Left lung (tissue), 4 donors: ENCODE results near the gene LOC101059915.
"Not testable (repeated sequence)": the region's sequence is repeated elsewhere in the genome, so short reads cannot be mapped to it uniquely, and the experiment has no call there.

Experiments used
- ATAC-seq: fragments of 200-7000 bp; cut with Tn5 transposase; one replicate; pipeline ENCODE4 v1.9.1; 2020; ENCODE audit warnings: moderate library complexity
- DNase-seq, 4 donors: peaks; one replicate each; pipeline ENCODE4 v3.0.0-alpha.2; 2013 to 2020
- H3K27ac ChIP-seq, 2 donors: fragments of 200-600 bp; sonication (generic) in 1 of 2; one replicate each; pipeline versions ENCODE4 v1.5.0 to v1.8.0; 2020 to 2021
- H3K27me3 ChIP-seq, 2 donors: fragments of 200-600 bp; sonication (generic) in 1 of 2; one replicate each; pipeline versions ENCODE4 v1.5.0 to v1.8.0; 2020 to 2021
- H3K36me3 ChIP-seq, 2 donors: fragments of 200-600 bp; sonication (generic) in 1 of 2; one replicate each; pipeline versions ENCODE4 v1.5.0 to v1.8.0; 2020 to 2021
- H3K4me1 ChIP-seq, 2 donors: fragments of 200-600 bp; one replicate each; pipeline ENCODE4 v1.8.0; 2021
- H3K4me3 ChIP-seq, 2 donors: fragments of 200-600 bp; sonication (generic) in 1 of 2; one replicate each; pipeline versions ENCODE4 v1.5.0 to v1.8.0; 2020 to 2021; ENCODE audit warnings: mild to moderate bottlenecking in 1 of 2
- H3K9me3 ChIP-seq, 2 donors: fragments of 200-600 bp; sonication (generic) in 1 of 2; one replicate each; pipeline versions ENCODE4 v1.5.0 to v1.8.0; 2020 to 2021
- intact Hi-C, 2 donors: fragments of 100-400 bp; cut with DNase I; formaldehyde crosslinking; loops; one replicate each; pipeline versions ENCODE4 v1.11.2 to v1.14.2; 2022
- TF ChIP-seq, protein P1 (sequence below), 2 donors: fragments of 200-600 bp; sonication (generic) in 1 of 2; IDR thresholded peaks; one replicate each; pipeline versions ENCODE4 v1.5.0 to v1.8.0; 2021; ENCODE audit warnings: antibody characterized with exemption in 2 of 2
- donor health status: DM: no; HTN: yes; CAD: no.
- donor health status: DM: no; HTN: no; CAD: no.

Gene LOC101059915

DNA sequence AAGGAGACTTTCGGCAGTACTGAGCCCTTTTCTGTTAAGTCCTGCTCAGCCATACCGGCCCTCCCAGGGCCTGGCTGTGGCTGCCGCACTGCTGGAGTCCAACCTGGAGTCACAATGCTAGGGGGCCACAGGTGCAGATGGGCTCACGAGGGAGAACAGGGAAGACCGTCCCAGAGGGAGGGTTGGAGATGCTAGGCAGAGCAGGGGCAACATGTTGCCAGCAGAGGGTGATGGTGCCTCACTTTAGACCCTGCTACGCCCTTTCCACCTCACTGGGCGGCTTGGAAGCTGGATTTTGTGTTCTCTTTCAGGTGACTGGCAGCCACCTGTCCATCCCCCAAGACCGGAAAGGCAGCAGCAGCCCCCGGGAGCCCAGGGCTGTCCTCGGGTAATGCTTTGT lies 2.6 kb downstream of the LOC101059915 start:
- DNase-seq, result peak in 2 of 4 donors; percentile 14 to 34
- H3K9me3 ChIP-seq, H3K27me3 ChIP-seq, H3K4me1 ChIP-seq, H3K4me3 ChIP-seq, intact Hi-C loops, H3K27ac ChIP-seq, H3K36me3 ChIP-seq: not testable (repeated sequence)
- TF ChIP-seq, protein P1, sequence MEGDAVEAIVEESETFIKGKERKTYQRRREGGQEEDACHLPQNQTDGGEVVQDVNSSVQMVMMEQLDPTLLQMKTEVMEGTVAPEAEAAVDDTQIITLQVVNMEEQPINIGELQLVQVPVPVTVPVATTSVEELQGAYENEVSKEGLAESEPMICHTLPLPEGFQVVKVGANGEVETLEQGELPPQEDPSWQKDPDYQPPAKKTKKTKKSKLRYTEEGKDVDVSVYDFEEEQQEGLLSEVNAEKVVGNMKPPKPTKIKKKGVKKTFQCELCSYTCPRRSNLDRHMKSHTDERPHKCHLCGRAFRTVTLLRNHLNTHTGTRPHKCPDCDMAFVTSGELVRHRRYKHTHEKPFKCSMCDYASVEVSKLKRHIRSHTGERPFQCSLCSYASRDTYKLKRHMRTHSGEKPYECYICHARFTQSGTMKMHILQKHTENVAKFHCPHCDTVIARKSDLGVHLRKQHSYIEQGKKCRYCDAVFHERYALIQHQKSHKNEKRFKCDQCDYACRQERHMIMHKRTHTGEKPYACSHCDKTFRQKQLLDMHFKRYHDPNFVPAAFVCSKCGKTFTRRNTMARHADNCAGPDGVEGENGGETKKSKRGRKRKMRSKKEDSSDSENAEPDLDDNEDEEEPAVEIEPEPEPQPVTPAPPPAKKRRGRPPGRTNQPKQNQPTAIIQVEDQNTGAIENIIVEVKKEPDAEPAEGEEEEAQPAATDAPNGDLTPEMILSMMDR (IDR thresholded peaks at IDR 0.05), result peak; percentile 15 to 35
- ATAC-seq, result peak; percentile 89

DNA sequence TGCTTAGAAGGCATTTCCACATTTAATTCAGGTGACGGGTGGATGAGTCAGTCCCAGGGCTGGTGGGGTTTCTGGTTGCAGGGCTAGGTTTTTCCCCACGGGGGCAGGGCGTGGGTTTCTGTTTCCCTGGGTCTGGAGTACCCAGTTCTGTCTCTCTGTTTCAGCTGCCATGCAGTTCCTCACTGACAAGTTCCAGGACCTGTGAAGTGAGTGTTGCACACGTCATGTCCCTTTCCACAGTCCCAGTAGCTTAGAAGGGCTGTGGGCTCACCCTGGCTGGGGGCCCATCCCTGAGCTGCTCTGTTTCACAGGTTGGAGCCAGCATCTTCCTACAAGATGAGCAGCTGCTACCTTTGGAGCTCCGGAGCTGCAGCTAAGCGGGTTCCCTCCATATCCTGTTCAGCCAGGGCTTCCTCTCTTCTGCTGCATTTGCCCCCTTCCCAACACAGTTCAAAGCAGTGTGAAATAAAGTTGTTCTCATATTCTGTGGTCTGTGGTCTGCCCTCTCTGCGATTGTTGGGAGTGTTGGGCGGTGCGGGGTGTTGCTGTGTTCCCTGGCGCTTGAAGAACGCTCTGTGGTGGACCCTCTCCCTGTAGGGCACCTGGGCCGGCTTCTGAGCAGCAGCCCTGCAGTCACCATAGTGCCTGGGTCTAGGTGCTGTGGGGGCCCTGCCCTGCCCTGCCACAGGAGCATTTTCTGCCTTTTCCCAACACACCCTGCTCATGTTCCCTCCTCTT lies 3.9 kb downstream of the LOC101059915 start:
- intact Hi-C loops, result no loop called here
- no peak overlapping the region for H3K4me3 ChIP-seq
- no peak overlapping the region for H3K27ac ChIP-seq
- no peaks in the 10 kb centered on the region for H3K9me3 ChIP-seq
- H3K27me3 ChIP-seq, result no peaks in the 10 kb centered on the region
- no peaks in the 10 kb centered on the region for H3K4me1 ChIP-seq
- TF ChIP-seq, protein P1 (IDR thresholded peaks at IDR 0.05), result no peak
- no peaks in the 10 kb centered on the region for H3K36me3 ChIP-seq
- peak in 1 of 4 donors; percentile 26 for DNase-seq
- no peak for ATAC-seq

DNA sequence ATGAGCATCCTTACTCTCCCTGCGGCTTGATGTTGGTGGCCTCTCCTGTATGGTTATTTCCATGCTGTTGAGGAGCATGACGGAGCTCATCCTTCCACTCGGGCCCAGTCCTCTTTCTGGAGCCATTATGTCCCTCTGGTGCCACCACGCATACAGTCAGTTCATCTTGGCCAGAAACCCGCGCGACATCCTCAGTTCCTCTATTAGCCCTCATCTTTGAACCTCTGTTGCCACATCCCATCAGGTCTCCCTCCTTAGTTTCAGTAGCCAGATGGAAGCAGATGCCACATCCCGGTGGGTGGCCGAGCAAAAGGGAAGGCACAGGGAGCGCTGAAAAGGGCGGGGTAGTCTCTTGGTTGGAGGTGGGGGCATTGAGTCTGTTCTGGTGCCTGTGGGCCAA lies 4.6 kb downstream of the LOC101059915 start:
- no peaks in the 10 kb centered on the region for H3K4me1 ChIP-seq
- intact Hi-C loops, result no loop called here
- no peak overlapping the region for H3K4me3 ChIP-seq
- no peaks in the 10 kb centered on the region for H3K9me3 ChIP-seq
- no peaks in the 10 kb centered on the region for H3K27me3 ChIP-seq
- H3K36me3 ChIP-seq, result no peaks in the 10 kb centered on the region
- ATAC-seq (no peak), DNase-seq (peak in 2 of 4 donors; percentile 11 to 19)
- H3K27ac ChIP-seq, result no peak overlapping the region
- TF ChIP-seq, protein P1 (IDR thresholded peaks at IDR 0.05), result no peak

DNA sequence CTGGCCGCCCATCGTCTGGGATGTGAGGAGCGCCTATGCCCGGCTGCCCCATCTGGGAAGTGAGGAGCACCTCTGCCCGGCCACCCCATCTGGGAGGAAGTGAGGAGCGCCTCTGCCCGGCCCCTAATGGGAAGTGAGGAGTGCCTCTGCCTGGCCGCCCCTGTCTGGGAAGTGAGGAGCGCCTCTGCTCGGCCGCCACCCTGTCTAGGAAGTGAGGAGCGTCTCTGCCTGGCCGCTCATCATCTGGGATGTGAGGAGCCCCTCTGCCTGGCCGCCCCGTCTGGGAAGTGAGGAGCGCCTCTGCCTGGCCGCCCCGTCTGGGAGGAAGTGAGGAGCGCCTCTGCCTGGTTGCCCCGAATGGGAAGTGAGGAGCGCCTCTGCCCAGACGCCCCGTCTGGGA lies 8.3 kb downstream of the LOC101059915 start:
- H3K9me3 ChIP-seq, H3K36me3 ChIP-seq, H3K27ac ChIP-seq, H3K27me3 ChIP-seq, intact Hi-C loops, H3K4me3 ChIP-seq, H3K4me1 ChIP-seq, ATAC-seq: not testable (repeated sequence)
- peak in 1 of 4 donors; percentile 24 for DNase-seq

DNA sequence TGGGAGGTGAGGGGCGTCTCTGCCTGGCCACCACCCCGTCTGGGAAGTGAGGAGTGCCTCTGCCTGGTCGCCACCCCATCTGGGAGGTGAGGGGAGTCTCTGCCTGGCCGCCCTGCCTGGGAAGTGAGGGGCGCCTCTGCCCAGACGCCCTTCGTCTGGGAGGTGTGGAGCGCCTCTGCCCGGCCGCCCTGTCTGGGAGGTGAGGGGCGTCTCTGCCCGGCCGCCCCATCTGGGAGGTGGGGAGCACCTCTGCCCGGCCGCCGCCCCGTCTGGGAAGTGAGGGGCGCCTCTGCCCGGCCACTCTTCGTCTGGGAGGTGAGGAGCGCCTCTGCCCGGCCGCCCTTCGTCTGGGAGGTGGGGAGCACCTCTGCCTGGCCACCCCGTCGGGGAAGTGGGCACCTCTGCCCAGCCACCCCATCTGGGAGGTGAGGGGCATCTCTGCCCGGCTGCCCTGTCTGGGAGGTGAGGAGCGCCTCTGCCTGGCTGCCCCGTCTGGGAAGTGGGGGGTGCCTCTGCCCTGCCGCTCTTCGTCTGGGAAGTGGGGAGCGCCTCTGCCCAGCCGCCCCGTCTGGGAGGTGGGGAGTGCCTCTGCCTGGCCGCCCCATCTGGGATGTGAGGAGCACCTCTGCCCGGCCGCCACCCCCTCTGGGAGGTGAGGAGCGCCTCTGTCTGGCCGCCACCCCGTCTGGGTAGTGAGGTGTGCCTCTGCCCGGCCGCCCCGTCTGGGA lies 8.9 kb downstream of the LOC101059915 start:
- H3K27me3 ChIP-seq, H3K27ac ChIP-seq, intact Hi-C loops, ATAC-seq, H3K4me1 ChIP-seq, H3K4me3 ChIP-seq, H3K9me3 ChIP-seq, H3K36me3 ChIP-seq: not testable (repeated sequence)
- DNase-seq, result peak in 2 of 4 donors; percentile 18 to 34

DNA sequence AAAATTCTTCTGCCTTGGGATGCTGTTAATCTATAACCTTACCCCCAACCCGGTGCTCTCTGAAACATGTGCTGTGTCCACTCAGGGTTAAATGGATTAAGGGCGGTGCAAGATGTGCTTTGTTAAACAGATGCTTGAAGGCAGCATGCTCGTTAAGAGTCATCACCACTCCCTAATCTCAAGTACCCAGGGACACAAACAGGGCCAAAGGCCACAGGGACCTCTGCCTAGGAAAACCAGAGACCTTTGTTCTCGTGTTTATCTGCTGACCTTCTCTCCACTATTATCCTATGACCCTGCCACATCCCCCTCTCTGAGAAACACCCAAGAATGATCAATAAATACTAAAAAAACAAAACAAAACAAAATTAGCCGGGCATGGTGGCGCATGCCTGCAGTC lies 9.8 kb downstream of the LOC101059915 start:
- ATAC-seq, H3K4me1 ChIP-seq, H3K4me3 ChIP-seq, intact Hi-C loops, H3K27ac ChIP-seq, H3K27me3 ChIP-seq, H3K36me3 ChIP-seq, H3K9me3 ChIP-seq, DNase-seq: not testable (repeated sequence)
